Smooth muscle cell of the umbilical artery (primary cell): ENCODE data around the gene ADI1. TPM values are rescaled to one million over a fixed set of nuclear protein-coding genes. Genes with fewer than 3 reads are reported as not detected.

Experiments
- total RNA-seq: library from RNA; depleted of rRNA; stranded (reverse); fragments of >200 nt; gene quantifications from 2 replicates; pipeline ENCODE4 v1.2.3, GENCODE V29; 2014

Gene ADI1
- total RNA-seq = 39.0 and 42.2 TPM in 2 replicates

GRCh38 chr2:3519255-3520205 lies at the start of gene ADI1:
Gene ADI1, minus strand, starts transcription at chr2:3519531. Its CDS starts 44 bp downstream, at chr2:3519487.

GRCh38 chr2:3558205-3559014 lies 39.1 kb upstream of the ADI1 start, which contains the start of gene RNASEH1:
Gene RNASEH1, minus strand, starts transcription at chr2:3558333. Its CDS starts 73 bp downstream, at chr2:3558260.

Other genes with a start within 250 kb of the ADI1 start
- gene EIPR1, start 141.7 kb downstream of the ADI1 start, total RNA-seq = 32.4 and 36.4 TPM in 2 replicates
- gene TRAPPC12, start 139.8 kb downstream of the ADI1 start, total RNA-seq = 51.7 and 64.0 TPM in 2 replicates
- gene RNASEH1, start 38.8 kb upstream of the ADI1 start, total RNA-seq = 42.0 and 47.5 TPM in 2 replicates
- 731 and 1,566 TPM in 2 replicates for gene RPS7, start 55.7 kb upstream of the ADI1 start, total RNA-seq
- 0.18 and 2.4 TPM in 2 replicates for gene COLEC11, start 75.6 kb upstream of the ADI1 start, total RNA-seq
- not detected in 2 replicates for gene ALLC, start 138.7 kb upstream of the ADI1 start, total RNA-seq
- not detected in 2 replicates for gene DCDC2C, start 184.0 kb upstream of the ADI1 start, total RNA-seq